Keratinocyte (primary cell): ENCODE measurements around the gene SPRYD3. TPM values are rescaled to one million over a fixed set of nuclear protein-coding genes. Genes with fewer than 3 reads are reported as not detected.

Source experiments
- DNase-seq: peaks from one replicate; pipeline ENCODE4 v3.0.0-alpha.2; 2011; ENCODE audit warnings: low read depth, missing footprints, low spot score
- FAIRE-seq: peaks from 2 replicates; lab custom pipeline; 2011; peaks lifted over from hg19 to GRCh38; lab: Jason Lieb, UNC
- H2AFZ ChIP-seq: 2 replicates; pipeline ENCODE4 v1.6.0; 2012; ENCODE audit warnings: low read length, control low read depth, inconsistent platforms; ENCODE audit not compliant: control insufficient read depth
- H3K27ac ChIP-seq: 2 replicates; pipeline ENCODE4 v1.5.1; 2011; ENCODE audit warnings: low read length; ENCODE audit not compliant: control insufficient read depth, insufficient read depth
- H3K27me3 ChIP-seq: 3 replicates; pipeline ENCODE4 v1.6.0; 2011; ENCODE audit warnings: low read length; ENCODE audit not compliant: control insufficient read depth, insufficient read depth; ENCODE audit errors: extremely low read depth
- H3K36me3 ChIP-seq, 2 experiments: 2 replicates in 1 of 2; 3 replicates in 1 of 2; pipeline ENCODE4 v1.5.1; 2011; ENCODE audit warnings: low read length in 2 of 2, mild to moderate bottlenecking in 1 of 2; ENCODE audit not compliant: control insufficient read depth in 2 of 2, insufficient read depth in 2 of 2; ENCODE audit errors: extremely low read depth in 1 of 2
- H3K4me1 ChIP-seq: 3 replicates; pipeline ENCODE4 v1.5.1; 2011; ENCODE audit warnings: low read length; ENCODE audit not compliant: control insufficient read depth, insufficient read depth; ENCODE audit errors: extremely low read depth
- H3K4me2 ChIP-seq: 3 replicates; pipeline ENCODE4 v1.6.0; 2011; ENCODE audit warnings: low read depth, low read length; ENCODE audit not compliant: control insufficient read depth, insufficient read depth; ENCODE audit errors: extremely low read depth
- H3K4me3 ChIP-seq, 3 experiments: fragments of 200-600 bp in 1 of 3; sonication (generic) in 1 of 3; 2 replicates in 2 of 3; 3 replicates in 1 of 3; pipeline ENCODE4 v1.5.1; 2011 to 2016; ENCODE audit warnings: low read length in 3 of 3, mild to moderate bottlenecking in 3 of 3, control low read depth in 2 of 3, inconsistent platforms in 1 of 3, low read depth in 1 of 3, mixed read lengths in 1 of 3, mixed run types in 1 of 3, moderate library complexity in 1 of 3; ENCODE audit not compliant: control insufficient read depth in 2 of 3, insufficient read depth in 2 of 3; ENCODE audit errors: extremely low read depth in 1 of 3
- H3K79me2 ChIP-seq: 2 replicates; pipeline ENCODE4 v1.6.0; 2012; ENCODE audit warnings: low read length; ENCODE audit not compliant: control insufficient read depth, insufficient read depth
- H3K9ac ChIP-seq: 3 replicates; pipeline ENCODE4 v1.6.0; 2011; ENCODE audit warnings: low read length; ENCODE audit not compliant: control insufficient read depth, insufficient read depth; ENCODE audit errors: extremely low read depth
- H3K9me1 ChIP-seq: 3 replicates; pipeline ENCODE4 v1.6.0; 2011; ENCODE audit warnings: low read length; ENCODE audit not compliant: control insufficient read depth, insufficient read depth; ENCODE audit errors: extremely low read depth
- H3K9me3 ChIP-seq: 2 replicates; pipeline ENCODE4 v1.5.1; 2012; ENCODE audit warnings: low read depth, low read length; ENCODE audit not compliant: control insufficient read depth
- H4K20me1 ChIP-seq: 3 replicates; pipeline ENCODE4 v1.6.0; 2011; ENCODE audit warnings: low read length; ENCODE audit not compliant: control insufficient read depth, insufficient read depth; ENCODE audit errors: extremely low read depth
- EZH2 ChIP-seq: IDR thresholded peaks from one replicate; pipeline ENCODE4 v1.6.1; 2012; ENCODE audit warnings: inconsistent platforms, mild to moderate bottlenecking, low read length, moderate library complexity
- dilution Hi-C: fragments of 300-500 bp; cut with MboI; formaldehyde crosslinking; loops from one replicate; pipeline ENCODE4 v1.7.0; 2020; ENCODE audit warnings: low sequenced_read_pairs; ENCODE audit not compliant: extremely low pct_ligation_motif_present
- polyA minus RNA-seq, 3 experiments: library from RNA; depleted of rRNA, polyadenylated mRNA; stranded (reverse); fragments of >200 nt; gene quantifications; 1 replicate in 1 of 3; 2 replicates in 1 of 3; 3 replicates in 1 of 3; pipeline ENCODE4 v1.2.3, GENCODE V29; 2011
- polyA plus RNA-seq, 5 experiments: library from polyadenylated mRNA; depleted of rRNA in 3 of 5; stranded (reverse) in 3 of 5; stranded (forward) in 1 of 5; unstranded in 1 of 5; fragments of >200 nt; gene quantifications; 1 replicate in 1 of 5; 2 replicates in 3 of 5; 3 replicates in 1 of 5; pipeline versions ENCODE4 v1.2.1 to v1.2.3, GENCODE V29; 2011 to 2012; ENCODE audit warnings: missing spikeins in 2 of 5, low read depth in 1 of 5, low replicate concordance in 1 of 5
- TF ChIP-seq, protein P1 (sequence below), 3 experiments: IDR thresholded peaks in 1 of 3; conservative IDR thresholded peaks in 1 of 3; optimal IDR thresholded peaks in 1 of 3; 2 replicates in 2 of 3; 3 replicates in 1 of 3; pipeline versions ENCODE3 to v1.5.1; 2011; ENCODE audit warnings: low read length in 3 of 3, mild to moderate bottlenecking in 3 of 3, moderate library complexity in 2 of 3, control low read depth in 1 of 3, inconsistent platforms in 1 of 3; ENCODE audit not compliant: insufficient read depth in 2 of 3; ENCODE audit errors: extremely low read depth in 1 of 3

SPRYD3 gene, protein sequence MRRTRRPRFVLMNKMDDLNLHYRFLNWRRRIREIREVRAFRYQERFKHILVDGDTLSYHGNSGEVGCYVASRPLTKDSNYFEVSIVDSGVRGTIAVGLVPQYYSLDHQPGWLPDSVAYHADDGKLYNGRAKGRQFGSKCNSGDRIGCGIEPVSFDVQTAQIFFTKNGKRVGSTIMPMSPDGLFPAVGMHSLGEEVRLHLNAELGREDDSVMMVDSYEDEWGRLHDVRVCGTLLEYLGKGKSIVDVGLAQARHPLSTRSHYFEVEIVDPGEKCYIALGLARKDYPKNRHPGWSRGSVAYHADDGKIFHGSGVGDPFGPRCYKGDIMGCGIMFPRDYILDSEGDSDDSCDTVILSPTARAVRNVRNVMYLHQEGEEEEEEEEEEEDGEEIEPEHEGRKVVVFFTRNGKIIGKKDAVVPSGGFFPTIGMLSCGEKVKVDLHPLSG
- polyA plus RNA-seq (27.5 to 34.2 TPM (median 32.4 TPM) in 3 replicates), polyA minus RNA-seq (44.3 to 56.4 TPM (median 51.6 TPM) in 3 replicates)
- 15.8 TPM for polyA plus RNA-seq (2011; ENCODE audit: low read depth)
- polyA plus RNA-seq (2011; cell fraction: cytosol; rRNA removed): 29.2 and 39.1 TPM in 2 replicates
- polyA plus RNA-seq (2011; cell fraction: nucleus; rRNA removed): 43.5 and 47.9 TPM in 2 replicates
- polyA plus RNA-seq (2012; ENCODE audit: low replicate concordance): 24.7 and 33.8 TPM in 2 replicates
- 38.4 TPM for polyA minus RNA-seq (2011; cell fraction: cytosol; rRNA and poly(A)+ RNA removed)
- 17.9 and 23.7 TPM in 2 replicates for polyA minus RNA-seq (2011; cell fraction: nucleus; rRNA and poly(A)+ RNA removed)

DNA sequence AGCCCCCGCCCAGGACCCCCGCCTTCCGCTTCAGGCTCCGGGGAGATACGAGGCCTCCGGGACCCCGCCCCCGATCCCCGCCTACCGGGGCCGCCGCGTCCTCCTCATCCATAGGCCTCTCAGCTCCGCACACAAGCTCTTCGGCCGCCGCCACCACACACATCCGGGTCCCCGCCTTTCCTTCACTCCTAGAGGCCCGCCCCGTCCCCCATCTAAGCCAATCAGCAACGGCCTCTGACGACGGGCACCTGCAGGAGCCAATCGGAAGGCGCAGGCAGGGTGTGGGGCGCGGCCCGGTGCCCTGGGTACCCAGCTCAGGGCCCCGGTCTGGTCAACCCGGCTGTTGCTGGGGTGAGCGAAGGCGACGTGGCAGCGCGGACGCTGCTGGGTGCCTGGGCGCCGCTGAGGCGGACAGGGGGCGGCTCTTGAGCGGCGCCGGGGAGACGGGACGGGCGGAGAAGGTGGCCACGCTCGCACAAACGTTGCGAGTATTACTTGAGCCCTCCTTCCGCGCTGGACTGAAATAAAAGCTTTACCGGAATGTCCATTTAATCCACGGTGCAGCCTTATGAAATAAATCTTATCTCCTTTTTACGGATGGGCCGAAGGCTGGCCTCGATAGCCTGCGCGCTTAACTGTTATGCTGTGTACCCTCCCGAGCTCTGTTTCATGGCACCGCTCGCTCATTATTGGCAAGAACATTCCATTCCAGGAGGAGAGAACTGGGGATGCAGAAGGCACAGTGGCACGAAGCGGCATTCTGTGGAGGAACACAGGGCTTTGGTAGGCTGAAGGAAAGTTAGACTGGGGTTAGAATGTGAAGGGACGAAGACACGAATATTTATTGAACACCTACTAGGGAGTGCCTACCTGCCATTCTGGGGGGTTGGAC is at the start of gene SPRYD3:
TSS of gene SPRYD3 (minus strand) at position 165 of the 892 bp plus-strand sequence. CDS start at position 108, 57 bp downstream.
- dilution Hi-C loops: no loop called here
- H3K4me2 ChIP-seq: peak within 1 kb of the TSS; percentile 98
- peaks cover 11% of the 10 kb centered on the region for H3K79me2 ChIP-seq
- TF ChIP-seq, protein P1, sequence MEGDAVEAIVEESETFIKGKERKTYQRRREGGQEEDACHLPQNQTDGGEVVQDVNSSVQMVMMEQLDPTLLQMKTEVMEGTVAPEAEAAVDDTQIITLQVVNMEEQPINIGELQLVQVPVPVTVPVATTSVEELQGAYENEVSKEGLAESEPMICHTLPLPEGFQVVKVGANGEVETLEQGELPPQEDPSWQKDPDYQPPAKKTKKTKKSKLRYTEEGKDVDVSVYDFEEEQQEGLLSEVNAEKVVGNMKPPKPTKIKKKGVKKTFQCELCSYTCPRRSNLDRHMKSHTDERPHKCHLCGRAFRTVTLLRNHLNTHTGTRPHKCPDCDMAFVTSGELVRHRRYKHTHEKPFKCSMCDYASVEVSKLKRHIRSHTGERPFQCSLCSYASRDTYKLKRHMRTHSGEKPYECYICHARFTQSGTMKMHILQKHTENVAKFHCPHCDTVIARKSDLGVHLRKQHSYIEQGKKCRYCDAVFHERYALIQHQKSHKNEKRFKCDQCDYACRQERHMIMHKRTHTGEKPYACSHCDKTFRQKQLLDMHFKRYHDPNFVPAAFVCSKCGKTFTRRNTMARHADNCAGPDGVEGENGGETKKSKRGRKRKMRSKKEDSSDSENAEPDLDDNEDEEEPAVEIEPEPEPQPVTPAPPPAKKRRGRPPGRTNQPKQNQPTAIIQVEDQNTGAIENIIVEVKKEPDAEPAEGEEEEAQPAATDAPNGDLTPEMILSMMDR (optimal IDR thresholded peaks at IDR 0.05 in 1 of 3, IDR thresholded peaks at IDR 0.05 in 1 of 3, conservative IDR thresholded peaks at IDR 0.05 in 1 of 3; ENCODE audit: extremely low read depth in 1 of 3, insufficient read depth in 2 of 3, low read length in 3 of 3): no peak
- no peak for TF ChIP-seq EZH2
- peak within 1 kb of the TSS; percentile 52 for H2AFZ ChIP-seq
- DNase-seq (peak; percentile 81), FAIRE-seq (no peak)
- no peaks in the 10 kb centered on the region for H3K9me1 ChIP-seq
- peaks cover 23% of the 10 kb centered on the region for H3K4me1 ChIP-seq
- peaks cover 14 to 15% of the 10 kb centered on the region in 2 experiments for H3K36me3 ChIP-seq
- H3K27me3 ChIP-seq: no peaks in the 10 kb centered on the region
- H3K27ac ChIP-seq: peak within 1 kb of the TSS; percentile 61
- H3K9me3 ChIP-seq: no peaks in the 10 kb centered on the region
- H4K20me1 ChIP-seq: no peaks in the 10 kb centered on the region
- H3K4me3 ChIP-seq: peak within 1 kb of the TSS; percentile 62 to 90 (median 88)
- peak within 1 kb of the TSS; percentile 79 for H3K9ac ChIP-seq

DNA sequence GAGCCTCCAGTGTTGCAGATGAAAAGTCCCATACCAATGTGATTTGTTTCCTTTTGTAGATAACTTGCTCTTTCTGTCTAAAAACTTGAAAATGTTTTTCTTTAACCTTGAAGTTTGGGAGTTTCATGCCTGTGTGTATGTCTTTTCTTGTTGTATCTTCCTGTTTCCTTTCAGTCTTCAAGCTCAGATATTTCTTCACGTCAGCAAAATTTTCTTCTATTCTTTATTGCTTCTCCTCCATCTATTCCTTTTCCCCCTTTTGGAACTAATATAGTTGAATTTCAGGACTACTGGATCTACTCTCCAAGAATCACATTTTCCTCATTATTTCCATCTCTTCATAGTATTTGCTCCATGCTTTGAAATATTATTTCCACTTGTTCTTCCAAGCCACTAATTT is 48.0 kb upstream of the SPRYD3 start:
- no peak overlapping the region for H3K4me3 ChIP-seq
- dilution Hi-C loops: no loop called here
- FAIRE-seq (no peak), DNase-seq (no peak)
- peaks cover 2% of the 10 kb centered on the region for H3K9me1 ChIP-seq
- no peak overlapping the region for H2AFZ ChIP-seq
- TF ChIP-seq, protein P1 (optimal IDR thresholded peaks at IDR 0.05 in 1 of 3, IDR thresholded peaks at IDR 0.05 in 1 of 3, conservative IDR thresholded peaks at IDR 0.05 in 1 of 3; ENCODE audit: extremely low read depth in 1 of 3, insufficient read depth in 2 of 3, low read length in 3 of 3): no peak
- TF ChIP-seq EZH2: no peak
- H4K20me1 ChIP-seq: no peaks in the 10 kb centered on the region
- H3K9ac ChIP-seq: no peak overlapping the region
- H3K9me3 ChIP-seq: no peaks in the 10 kb centered on the region
- no peak overlapping the region for H3K27ac ChIP-seq
- no peak overlapping the region for H3K4me2 ChIP-seq
- H3K36me3 ChIP-seq: no peaks in the 10 kb centered on the region
- H3K4me1 ChIP-seq: peaks cover 6% of the 10 kb centered on the region
- H3K27me3 ChIP-seq: no peaks in the 10 kb centered on the region
- no peaks in the 10 kb centered on the region for H3K79me2 ChIP-seq
